IMR-90 (cell line): ENCODE results near the gene HTT. TPM values are rescaled to one million over a fixed set of nuclear protein-coding genes. Genes with fewer than 3 reads are reported as not detected.

Experiments used
- ATAC-seq: fragments of 200-7000 bp; cut with Tn5 transposase; 2 replicates; pipeline ENCODE4 v1.9.1; 2020; ENCODE audit warnings: low read depth, mild to moderate bottlenecking, moderate library complexity
- BruUV-seq: library from RNA; stranded (reverse); fragments of 400-500 nt; replicated peaks from 2 replicates; lab custom pipeline; 2021; lab: Mats Ljungman, UMichigan
- CTCF ChIA-PET: fragments of 300-600 bp; formaldehyde crosslinking; extraction: SDS; loops from one replicate; lab custom pipeline; 2021; ENCODE audit warnings: antibody characterized with exemption; lab: Yijun Ruan, JAX
- POLR2A ChIA-PET: fragments of 300-600 bp; sonication (Branson Sonifier 250); formaldehyde crosslinking; loops from one replicate; lab custom pipeline; 2022; ENCODE audit warnings: antibody characterized with exemption; ENCODE audit not compliant: unreplicated experiment; lab: Charles Lee
- DNase-seq: peaks from one replicate; pipeline ENCODE4 v3.0.0; 2013
- H2AFZ ChIP-seq: replicated peaks from 2 replicates; pipeline ENCODE3; 2013; ENCODE audit warnings: low read length, mild to moderate bottlenecking; ENCODE audit not compliant: poor library complexity
- H2AK5ac ChIP-seq: 2 replicates; pipeline ENCODE4 v1.6.1; 2013; ENCODE audit warnings: low read depth, low read length, inconsistent platforms
- H2AK9ac ChIP-seq: replicated peaks from 2 replicates; pipeline ENCODE3; 2013; ENCODE audit warnings: mild to moderate bottlenecking, low read depth, low read length, moderate library complexity; ENCODE audit not compliant: poor library complexity
- H2BK120ac ChIP-seq: 2 replicates; pipeline ENCODE4 v1.6.1; 2013; ENCODE audit warnings: low read depth, low read length, inconsistent platforms
- H2BK15ac ChIP-seq: 3 replicates; pipeline ENCODE4 v1.6.1; 2013; ENCODE audit warnings: low read depth, low read length, inconsistent platforms
- H2BK20ac ChIP-seq: 2 replicates; pipeline ENCODE4 v1.6.1; 2013; ENCODE audit warnings: low read depth, mild to moderate bottlenecking, inconsistent platforms, low read length, moderate library complexity
- H2BK5ac ChIP-seq: 2 replicates; pipeline ENCODE4 v1.6.1; 2013; ENCODE audit warnings: mild to moderate bottlenecking, low read depth, low read length, inconsistent platforms; ENCODE audit not compliant: poor library complexity, severe bottlenecking
- H3K14ac ChIP-seq: replicated peaks from 2 replicates; pipeline ENCODE4 v1.6.1; 2013; ENCODE audit warnings: low read depth, low read length, inconsistent platforms
- H3K18ac ChIP-seq: 2 replicates; pipeline ENCODE4 v1.6.1; 2013; ENCODE audit warnings: low read depth, low read length, control low read depth
- H3K23ac ChIP-seq: 2 replicates; pipeline ENCODE4 v1.6.1; 2013; ENCODE audit warnings: low read depth, low read length, inconsistent platforms
- H3K27ac ChIP-seq: 2 replicates; pipeline ENCODE4 v1.5.1; 2013; ENCODE audit warnings: mild to moderate bottlenecking, control low read depth, low read length; ENCODE audit not compliant: insufficient read depth
- H3K27me3 ChIP-seq: 2 replicates; pipeline ENCODE4 v1.6.1; 2013; ENCODE audit warnings: low read length; ENCODE audit not compliant: control insufficient read depth, insufficient read depth
- H3K36me3 ChIP-seq: 2 replicates; pipeline ENCODE4 v1.6.1; 2013; ENCODE audit warnings: low read length, mixed read lengths; ENCODE audit not compliant: control insufficient read depth, insufficient read depth
- H3K4ac ChIP-seq: 2 replicates; pipeline ENCODE4 v1.6.1; 2013; ENCODE audit warnings: low read depth, low read length, inconsistent platforms
- H3K4me1 ChIP-seq: 2 replicates; pipeline ENCODE4 v1.6.1; 2013; ENCODE audit warnings: low read length, mixed read lengths; ENCODE audit not compliant: control insufficient read depth, insufficient read depth
- H3K4me2 ChIP-seq: 2 replicates; pipeline ENCODE4 v1.6.1; 2013; ENCODE audit warnings: low read depth, mild to moderate bottlenecking, control low read depth, low read length, moderate library complexity
- H3K4me3 ChIP-seq: 2 replicates; pipeline ENCODE4 v1.5.1; 2013; ENCODE audit warnings: low read depth, mild to moderate bottlenecking, control low read depth, low read length, moderate library complexity; ENCODE audit not compliant: insufficient read depth
- H3K56ac ChIP-seq: 2 replicates; pipeline ENCODE4 v1.6.1; 2013; ENCODE audit warnings: low read length, inconsistent platforms; ENCODE audit not compliant: insufficient read depth; ENCODE audit errors: extremely low read depth
- H3K79me1 ChIP-seq, 2 experiments: 2 replicates each; pipeline ENCODE4 v1.6.1; 2013; ENCODE audit warnings: low read length in 2 of 2, inconsistent platforms in 1 of 2, low read depth in 1 of 2
- H3K9ac ChIP-seq: 2 replicates; pipeline ENCODE4 v1.6.1; 2013; ENCODE audit warnings: low read depth, low read length, control low read depth
- H3K9me1 ChIP-seq: 2 replicates; pipeline ENCODE4 v1.6.1; 2013; ENCODE audit warnings: low read length, inconsistent platforms; ENCODE audit not compliant: insufficient read depth
- H3K9me3 ChIP-seq: 2 replicates; pipeline ENCODE4 v1.6.1; 2013; ENCODE audit warnings: low read length; ENCODE audit not compliant: control insufficient read depth, insufficient read depth
- H4K20me1 ChIP-seq: 2 replicates; pipeline ENCODE4 v1.6.1; 2013; ENCODE audit warnings: low read length, inconsistent platforms; ENCODE audit not compliant: insufficient read depth
- H4K5ac ChIP-seq: 2 replicates; pipeline ENCODE4 v1.6.1; 2013; ENCODE audit warnings: mild to moderate bottlenecking, low read depth, low read length, control low read depth
- H4K8ac ChIP-seq, 2 experiments: 2 replicates each; pipeline ENCODE4 v1.6.1; 2013; ENCODE audit warnings: low read depth in 2 of 2, low read length in 2 of 2, control low read depth in 1 of 2, inconsistent platforms in 1 of 2
- H4K91ac ChIP-seq: 2 replicates; pipeline ENCODE4 v1.6.1; 2013; ENCODE audit warnings: low read depth, low read length, inconsistent platforms; ENCODE audit not compliant: insufficient read depth
- CEBPB ChIP-seq: IDR thresholded peaks from 2 replicates; pipeline ENCODE4 v1.6.1; 2012; ENCODE audit warnings: low read depth, low read length, improper control_type of control experiment
- CHD1 ChIP-seq: IDR thresholded peaks from 2 replicates; pipeline ENCODE4 v1.6.1; 2012; ENCODE audit warnings: low read depth, low read length, improper control_type of control experiment
- CTCF ChIP-seq: conservative IDR thresholded peaks from 2 replicates; pipeline ENCODE4 v1.5.1; 2012; ENCODE audit warnings: mild to moderate bottlenecking, low read depth, low read length, improper control_type of control experiment
- FOS ChIP-seq: fragments of 150-350 bp; IDR thresholded peaks from 2 replicates; pipeline ENCODE4 v1.6.1; 2016; ENCODE audit warnings: low read depth, low read length
- MAFK ChIP-seq: IDR thresholded peaks from 2 replicates; pipeline ENCODE4 v1.6.1; 2012; ENCODE audit warnings: low read depth, low read length, improper control_type of control experiment
- MAZ ChIP-seq: IDR thresholded peaks from 2 replicates; pipeline ENCODE4 v1.6.1; 2012; ENCODE audit warnings: low read depth, mild to moderate bottlenecking, low read length, improper control_type of control experiment, moderate library complexity, borderline replicate concordance
- MXI1 ChIP-seq: IDR thresholded peaks from 2 replicates; pipeline ENCODE4 v1.6.1; 2012; ENCODE audit warnings: low read depth, mild to moderate bottlenecking, low read length, moderate library complexity, borderline replicate concordance
- NFE2L2 ChIP-seq: fragments of 150-350 bp; IDR thresholded peaks from 2 replicates; pipeline ENCODE4 v1.6.1; 2016; ENCODE audit warnings: low read depth, mild to moderate bottlenecking, low read length
- POLR2A ChIP-seq: IDR thresholded peaks from 2 replicates; pipeline ENCODE4 v1.6.1; 2012; ENCODE audit warnings: mild to moderate bottlenecking, low read depth, low read length
- RCOR1 ChIP-seq: IDR thresholded peaks from 2 replicates; pipeline ENCODE4 v1.6.1; 2012; ENCODE audit warnings: mild to moderate bottlenecking, low read length, improper control_type of control experiment; ENCODE audit not compliant: insufficient replicate concordance
- RFX5 ChIP-seq: IDR thresholded peaks from 2 replicates; pipeline ENCODE4 v1.8.0; 2012; ENCODE audit warnings: low read depth, mild to moderate bottlenecking, low read length, moderate library complexity
- SMC3 ChIP-seq: fragments of 150-350 bp; IDR thresholded peaks from 2 replicates; pipeline ENCODE4 v1.6.1; 2016; ENCODE audit warnings: low read depth, mild to moderate bottlenecking, antibody characterized with exemption, low read length, moderate library complexity
- WGBS, 2 experiments: methylation state at CpG; one replicate each; pipeline versions ENCODE4 v1.1.5 to v1.1.7; 2013; ENCODE audit warnings: missing lambda C conversion rate in 2 of 2; ENCODE audit not compliant: insufficient read length in 1 of 2; ENCODE audit errors: extremely low coverage in 2 of 2; 5-methylcytosine and 5-hydroxymethylcytosine counted together
- dilution Hi-C: fragments of 300-500 bp; cut with HindIII; formaldehyde crosslinking; loops from one replicate; pipeline ENCODE4 v1.14.3; 2018; ENCODE audit warnings: low sequenced_read_pairs; ENCODE audit not compliant: unreplicated experiment
- in situ Hi-C: fragments of 300-500 bp; cut with MboI; formaldehyde crosslinking; loops from 3 replicates; pipeline ENCODE4 v1.14.3; 2019; ENCODE audit warnings: low sequenced_read_pairs, inconsistent platforms, mixed read lengths
- intact Hi-C: fragments of 100-400 bp; cut with micrococcal nuclease; formaldehyde crosslinking; loops from 2 replicates; pipeline ENCODE4 v1.10.0; 2022
- polyA plus RNA-seq, 3 experiments: library from polyadenylated mRNA; depleted of rRNA; stranded (reverse); fragments of >200 nt; gene quantifications; 2 replicates each; pipeline ENCODE4 v1.2.3, GENCODE V29; 2012; ENCODE audit warnings: low replicate concordance in 1 of 3
- total RNA-seq: library from RNA; depleted of rRNA; stranded (reverse); fragments of >200 nt; gene quantifications from 2 replicates; pipeline ENCODE4 v1.2.3, GENCODE V29; 2012
- TF ChIP-seq, protein P1 (sequence below): fragments of 150-350 bp; IDR thresholded peaks from 2 replicates; pipeline ENCODE4 v1.6.1; 2017; ENCODE audit warnings: mild to moderate bottlenecking, antibody characterized with exemption, low read length, low read depth

The HTT gene
- total and polyA plus RNA-seq, 2 of the 4 experiments (the other 2 are of a cell fraction): 11.6 to 14.3 TPM

GRCh38 chr4:3262208-3263052, 187.9 kb downstream of the HTT start:
- ATAC-seq (no peak), DNase-seq (no peak)
- no peak overlapping the region for H2AFZ ChIP-seq
- 79% methylated on average over 13 of the region's 23 CpGs; no CpG with 5 or more reads in 1 of the 2 experiments for WGBS, 2 experiments
- no peak overlapping the region for H4K5ac ChIP-seq
- H3K18ac ChIP-seq: no peak overlapping the region
- dilution Hi-C loops (no loop called here), in situ Hi-C loops (no loop called here), intact Hi-C loops (no loop called here)
- H4K20me1 ChIP-seq: no peaks in the 10 kb centered on the region
- no peak overlapping the region for H2BK5ac ChIP-seq
- H3K4ac ChIP-seq: no peak overlapping the region
- H3K56ac ChIP-seq: no peak overlapping the region
- CTCF ChIA-PET: no interaction called here
- H3K23ac ChIP-seq: no peak overlapping the region
- H3K4me1 ChIP-seq: no peaks in the 10 kb centered on the region
- POLR2A ChIA-PET: no interaction called here
- H3K9ac ChIP-seq: no peak overlapping the region
- TF ChIP-seq FOS (no peak), SMC3 (no peak), MAFK (no peak), MXI1 (no peak), RFX5 (no peak), POLR2A (no peak), CTCF (no peak), CEBPB (no peak), CHD1 (no peak), MAZ (no peak), NFE2L2 (no peak), RCOR1 (no peak)
- TF ChIP-seq, protein P1, sequence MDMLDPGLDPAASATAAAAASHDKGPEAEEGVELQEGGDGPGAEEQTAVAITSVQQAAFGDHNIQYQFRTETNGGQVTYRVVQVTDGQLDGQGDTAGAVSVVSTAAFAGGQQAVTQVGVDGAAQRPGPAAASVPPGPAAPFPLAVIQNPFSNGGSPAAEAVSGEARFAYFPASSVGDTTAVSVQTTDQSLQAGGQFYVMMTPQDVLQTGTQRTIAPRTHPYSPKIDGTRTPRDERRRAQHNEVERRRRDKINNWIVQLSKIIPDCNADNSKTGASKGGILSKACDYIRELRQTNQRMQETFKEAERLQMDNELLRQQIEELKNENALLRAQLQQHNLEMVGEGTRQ: no peak
- no peaks in the 10 kb centered on the region for H3K9me1 ChIP-seq
- no TSS peak for BruUV-seq
- no peak overlapping the region for H2BK15ac ChIP-seq
- no peak overlapping the region for H4K8ac ChIP-seq
- H3K9me3 ChIP-seq: no peaks in the 10 kb centered on the region
- H2AK5ac ChIP-seq: no peak overlapping the region
- H2AK9ac ChIP-seq: no peak overlapping the region
- H3K14ac ChIP-seq: no peak overlapping the region
- H3K4me3 ChIP-seq: no peak overlapping the region
- no peaks in the 10 kb centered on the region for H3K36me3 ChIP-seq
- H3K27me3 ChIP-seq: peaks cover 21% of the 10 kb centered on the region
- H3K4me2 ChIP-seq: no peak overlapping the region
- H2BK20ac ChIP-seq: no peak overlapping the region
- no peak overlapping the region for H2BK120ac ChIP-seq
- H4K91ac ChIP-seq: no peak overlapping the region
- H3K79me1 ChIP-seq: no peaks in the 10 kb centered on the region
- no peak overlapping the region for H3K27ac ChIP-seq
